B cell (primary cell): ENCODE data around the gene KANSL1L. TPM values are rescaled to one million over a fixed set of nuclear protein-coding genes. Genes with fewer than 3 reads are reported as not detected.

Experiments
- ATAC-seq: fragments of 200-7000 bp; cut with Tn5 transposase; one replicate; pipeline ENCODE4 v1.10.0; 2021; ENCODE audit warnings: low read depth, mild to moderate bottlenecking, moderate number of reproducible peaks, moderate library complexity
- CTCF ChIA-PET: fragments of 350-600 bp; sonication (Branson Sonifier 250); formaldehyde crosslinking; loops from one replicate; lab custom pipeline; 2021; ENCODE audit warnings: antibody characterized with exemption, inconsistent platforms; lab: Charles Lee
- POLR2A ChIA-PET: fragments of 350-600 bp; sonication (Branson Sonifier 250); formaldehyde crosslinking; loops from one replicate; lab custom pipeline; 2021; ENCODE audit warnings: antibody characterized with exemption; lab: Charles Lee
- DNase-seq: peaks from one replicate; pipeline ENCODE4 v3.0.0; 2013
- H2AFZ ChIP-seq: 2 replicates; pipeline ENCODE4 v1.6.1; 2012; ENCODE audit warnings: mild to moderate bottlenecking, low read depth, low read length; ENCODE audit not compliant: insufficient read depth, poor library complexity, severe bottlenecking
- H3K27ac ChIP-seq, 2 donors: 1 replicate in 1 of 2; 2 replicates in 1 of 2; pipeline ENCODE4 v1.5.1; 2012 to 2013; ENCODE audit warnings: low read length in 2 of 2, mild to moderate bottlenecking in 2 of 2, moderate library complexity in 1 of 2
- H3K27me3 ChIP-seq, 4 experiments: fragments of 200-600 bp in 1 of 4; sonication (generic) in 1 of 4; replicated peaks in 1 of 4; 1 replicate in 2 of 4; 2 replicates in 2 of 4; pipeline versions ENCODE4 v1.6.1 to v1.7.0; 2013 to 2016; ENCODE audit warnings: low read length in 3 of 4, mild to moderate bottlenecking in 2 of 4, mixed read lengths in 1 of 4, moderate library complexity in 1 of 4; ENCODE audit not compliant: insufficient read depth in 4 of 4, control insufficient read depth in 3 of 4; ENCODE audit errors: control extremely low read depth in 1 of 4
- H3K36me3 ChIP-seq, 2 experiments: replicated peaks in 1 of 2; 1 replicate in 1 of 2; 2 replicates in 1 of 2; pipeline versions ENCODE4 v1.6.1 to v1.7.1; 2013; ENCODE audit warnings: low read length in 1 of 2; ENCODE audit not compliant: insufficient read depth in 2 of 2, control insufficient read depth in 1 of 2; ENCODE audit errors: control extremely low read depth in 1 of 2, extremely low read depth in 1 of 2
- H3K4me1 ChIP-seq, 2 donors: fragments of 200-600 bp in 1 of 2; sonication (generic) in 1 of 2; 1 replicate in 1 of 2; 2 replicates in 1 of 2; pipeline versions ENCODE4 v1.5.1 to v1.6.1; 2013 to 2017; ENCODE audit warnings: low read length in 2 of 2; ENCODE audit not compliant: control insufficient read depth in 2 of 2, insufficient read depth in 2 of 2
- H3K4me2 ChIP-seq: replicated peaks from 2 replicates; pipeline ENCODE3; 2012; ENCODE audit warnings: mild to moderate bottlenecking, low read depth, low read length; ENCODE audit not compliant: poor library complexity, severe bottlenecking
- H3K4me3 ChIP-seq, 5 experiments: fragments of 200-600 bp in 1 of 5; sonication (generic) in 1 of 5; 1 replicate in 3 of 5; 2 replicates in 2 of 5; pipeline versions ENCODE4 v1.5.1 to v1.7.0; 2011 to 2016; ENCODE audit warnings: low read length in 4 of 5, mild to moderate bottlenecking in 4 of 5, low read depth in 2 of 5, control low read depth in 1 of 5, moderate library complexity in 1 of 5; ENCODE audit not compliant: insufficient read depth in 1 of 5; ENCODE audit errors: control extremely low read depth in 1 of 5, extremely low read depth in 1 of 5
- H3K79me2 ChIP-seq: fragments of 200-600 bp; sonication (generic); one replicate; pipeline ENCODE4 v1.6.0; 2016; ENCODE audit warnings: low read length; ENCODE audit not compliant: control insufficient read depth, insufficient read depth
- H3K9ac ChIP-seq: fragments of 200-600 bp; sonication (generic); 2 replicates; pipeline ENCODE4 v1.6.1; 2017; ENCODE audit warnings: mild to moderate bottlenecking, low read length, moderate library complexity
- H3K9me3 ChIP-seq, 3 donors: one replicate each; pipeline versions ENCODE4 v1.6.1 to v1.7.1; 2013; ENCODE audit warnings: low read length in 2 of 3; ENCODE audit not compliant: control insufficient read depth in 2 of 3, insufficient read depth in 1 of 3; ENCODE audit errors: control extremely low read depth in 1 of 3
- H4K20me1 ChIP-seq: 2 replicates; pipeline ENCODE4 v1.6.0; 2012; ENCODE audit warnings: mild to moderate bottlenecking, low read length; ENCODE audit not compliant: insufficient read depth, control insufficient read depth, poor library complexity, severe bottlenecking
- H3K27ac Mint-ChIP-seq: one replicate; pipeline ENCODE4 v1.8.0; 2021; ENCODE audit warnings: mixed read lengths
- H3K27me3 Mint-ChIP-seq: one replicate; pipeline ENCODE4 v1.8.0; 2021; ENCODE audit warnings: mixed read lengths
- H3K4me1 Mint-ChIP-seq: one replicate; pipeline ENCODE4 v1.8.0; 2021; ENCODE audit warnings: mixed read lengths
- H3K4me3 Mint-ChIP-seq: one replicate; pipeline ENCODE4 v1.8.0; 2021; ENCODE audit warnings: mixed read lengths
- H3K9me3 Mint-ChIP-seq: one replicate; pipeline ENCODE4 v1.8.0; 2022; ENCODE audit warnings: mixed read lengths; ENCODE audit not compliant: insufficient read depth
- EZH2 ChIP-seq: IDR thresholded peaks from 2 replicates; pipeline ENCODE4 v1.6.1; 2012; ENCODE audit warnings: borderline replicate concordance, low read depth, mild to moderate bottlenecking, moderate library complexity, low read length; ENCODE audit not compliant: insufficient read depth, poor library complexity, severe bottlenecking
- WGBS: methylation state at CpG from one replicate; pipeline ENCODE4 v1.1.5; 2013; ENCODE audit warnings: missing lambda C conversion rate; ENCODE audit not compliant: insufficient coverage; 5-methylcytosine and 5-hydroxymethylcytosine counted together
- intact Hi-C: fragments of 100-400 bp; cut with micrococcal nuclease; formaldehyde crosslinking; loops from one replicate; pipeline ENCODE4 v1.10.0; 2022
- polyA plus RNA-seq: library from polyadenylated mRNA; depleted of rRNA; stranded (reverse); fragments of >200 nt; gene quantifications from 2 replicates; pipeline ENCODE4 v1.2.3, GENCODE V29; 2012
- total RNA-seq, 2 donors: library from RNA; stranded (reverse); fragments of 120-200 nt in 1 of 2; gene quantifications; 1 replicate in 1 of 2; 2 replicates in 1 of 2; pipeline versions ENCODE4 v1.2.3 to v1.2.4, GENCODE V29; 2013 to 2022
- TF ChIP-seq, protein P1 (sequence below): fragments of 200-600 bp; IDR thresholded peaks from one replicate; pipeline ENCODE4 v1.8.0; 2022; ENCODE audit warnings: antibody characterized with exemption, mild to moderate bottlenecking

The KANSL1L gene
- total and polyA plus RNA-seq, 2 donors (not counting 1 experiment from before 2014, with no cell fraction given): 7.3 to 21.1 TPM

DNA sequence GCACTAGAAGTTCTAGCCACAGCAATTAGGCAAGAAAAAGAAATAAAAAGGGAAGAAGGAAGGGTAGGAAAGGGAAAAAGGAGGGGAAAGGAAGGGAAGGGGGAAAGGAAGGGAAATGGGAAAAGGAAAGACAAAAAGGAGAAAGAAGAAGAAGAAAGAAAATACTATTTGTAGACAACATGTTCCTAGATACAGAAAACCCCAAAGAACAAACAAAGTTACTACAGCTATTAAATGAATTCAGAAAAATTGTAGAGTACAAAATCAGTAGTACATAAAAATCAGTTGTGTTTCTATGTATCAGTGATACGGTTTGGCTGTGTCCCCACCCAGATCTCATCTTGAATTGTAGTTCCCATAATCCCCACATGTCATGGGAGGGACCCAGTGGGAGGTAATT is 116.5 kb downstream of the KANSL1L start:
- Histone ChIP-seq H3K4me3 (no peak overlapping the region), H3K36me3 (no peaks in the 10 kb centered on the region), H2AFZ (no peak overlapping the region), H3K4me2 (no peak overlapping the region), H3K27me3 (no peaks in the 10 kb centered on the region), H3K4me1 (no peaks in the 10 kb centered on the region), H3K27ac (no peak overlapping the region), H3K9me3 (peaks cover 0 to 19% (median 9%) of the 10 kb centered on the region in 3 donors), H3K9ac (no peak overlapping the region), H3K79me2 (no peaks in the 10 kb centered on the region), H4K20me1 (no peaks in the 10 kb centered on the region)
- no peak overlapping the region for H3K27ac Mint-ChIP-seq
- WGBS: no CpG with 5 or more reads among the region's 1 CpG
- H3K27me3 Mint-ChIP-seq: no peaks in the 10 kb centered on the region
- no peak for DNase-seq
- H3K4me1 Mint-ChIP-seq: no peaks in the 10 kb centered on the region
- POLR2A ChIA-PET: no interaction called here
- ATAC-seq: no peak
- no peak overlapping the region for H3K4me3 Mint-ChIP-seq
- H3K9me3 Mint-ChIP-seq: peaks cover 11% of the 10 kb centered on the region
- intact Hi-C loops: no loop called here
- TF ChIP-seq, protein P1, sequence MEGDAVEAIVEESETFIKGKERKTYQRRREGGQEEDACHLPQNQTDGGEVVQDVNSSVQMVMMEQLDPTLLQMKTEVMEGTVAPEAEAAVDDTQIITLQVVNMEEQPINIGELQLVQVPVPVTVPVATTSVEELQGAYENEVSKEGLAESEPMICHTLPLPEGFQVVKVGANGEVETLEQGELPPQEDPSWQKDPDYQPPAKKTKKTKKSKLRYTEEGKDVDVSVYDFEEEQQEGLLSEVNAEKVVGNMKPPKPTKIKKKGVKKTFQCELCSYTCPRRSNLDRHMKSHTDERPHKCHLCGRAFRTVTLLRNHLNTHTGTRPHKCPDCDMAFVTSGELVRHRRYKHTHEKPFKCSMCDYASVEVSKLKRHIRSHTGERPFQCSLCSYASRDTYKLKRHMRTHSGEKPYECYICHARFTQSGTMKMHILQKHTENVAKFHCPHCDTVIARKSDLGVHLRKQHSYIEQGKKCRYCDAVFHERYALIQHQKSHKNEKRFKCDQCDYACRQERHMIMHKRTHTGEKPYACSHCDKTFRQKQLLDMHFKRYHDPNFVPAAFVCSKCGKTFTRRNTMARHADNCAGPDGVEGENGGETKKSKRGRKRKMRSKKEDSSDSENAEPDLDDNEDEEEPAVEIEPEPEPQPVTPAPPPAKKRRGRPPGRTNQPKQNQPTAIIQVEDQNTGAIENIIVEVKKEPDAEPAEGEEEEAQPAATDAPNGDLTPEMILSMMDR: no peak
- no peak for TF ChIP-seq EZH2
- CTCF ChIA-PET: interaction anchor here (0.6 kb wide), 1 partner anchor 9 kb away, joined by 5 read pairs; no protein-coding TSS in a partner anchor

- no peaks in the 10 kb centered on the region for H3K36me3 ChIP-seq
- H3K9me3 ChIP-seq: peaks cover 6 to 12% (median 9%) of the 10 kb centered on the region in 3 donors
- Mint-ChIP-seq H3K27ac (no peak overlapping the region), H3K27me3 (no peaks in the 10 kb centered on the region), H3K4me1 (no peaks in the 10 kb centered on the region), H3K9me3 (peaks cover 11% of the 10 kb centered on the region), H3K4me3 (no peak overlapping the region)
- WGBS: no CpG with 5 or more reads among the region's 1 CpG
- H3K4me2 ChIP-seq: no peak overlapping the region
- no peak overlapping the region for H3K4me3 ChIP-seq
- H3K27me3 ChIP-seq: no peaks in the 10 kb centered on the region
- H2AFZ ChIP-seq: no peak overlapping the region
- intact Hi-C loops: no loop called here
- no peak for DNase-seq
- no peak overlapping the region for H3K9ac ChIP-seq
- POLR2A ChIA-PET: no interaction called here
- no peaks in the 10 kb centered on the region for H4K20me1 ChIP-seq
- no peak overlapping the region for H3K27ac ChIP-seq
- TF ChIP-seq, protein P1: no peak
- no peak for TF ChIP-seq EZH2
- no peaks in the 10 kb centered on the region for H3K4me1 ChIP-seq
- CTCF ChIA-PET: no interaction called here
- no peak for ATAC-seq
- no peaks in the 10 kb centered on the region for H3K79me2 ChIP-seq
These were observed 120.3 kb downstream of the KANSL1L start for GRCh38 chr2:210050885-210051284.
